GM21576 (cell line): ENCODE measurements around the gene TMEM69.
"Not testable (repeated sequence)": the region's sequence is repeated elsewhere in the genome, so short reads cannot be mapped to it uniquely, and the experiment has no call there.

ENCODE experiments used
- ATAC-seq: cut with Tn5 transposase; IDR thresholded peaks from one replicate; pipeline ENCODE4 v1.9.1; 2021; ENCODE audit warnings: mild to moderate bottlenecking, moderate library complexity; ENCODE audit not compliant: unreplicated experiment

The TMEM69 gene

DNA sequence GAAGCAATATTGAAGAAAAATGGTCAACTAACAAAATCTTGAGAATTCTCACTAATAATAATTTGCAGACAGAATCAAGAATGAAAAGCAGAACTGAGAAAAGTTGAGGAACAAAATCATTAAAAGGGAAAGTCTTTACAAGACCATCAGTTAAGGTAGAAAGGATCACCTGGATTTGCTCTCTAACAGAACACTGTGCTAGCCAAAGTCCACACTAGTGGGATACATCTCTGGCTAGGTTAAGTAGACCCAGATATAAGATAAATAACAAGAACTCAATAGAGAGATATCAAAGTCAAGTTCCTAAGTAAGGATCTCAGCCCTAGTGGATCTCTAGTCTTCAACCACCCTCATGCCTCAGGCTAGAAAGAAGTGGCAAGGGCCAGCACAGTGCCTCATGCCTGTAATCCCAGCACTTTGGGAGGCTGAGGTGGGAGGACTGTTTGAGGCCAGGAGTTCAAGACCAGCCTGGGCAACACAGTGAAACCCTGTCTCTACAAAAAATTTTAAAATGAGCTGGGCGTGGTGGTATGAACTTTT, 42.9 kb downstream of the TMEM69 start:
- no peak for ATAC-seq

DNA sequence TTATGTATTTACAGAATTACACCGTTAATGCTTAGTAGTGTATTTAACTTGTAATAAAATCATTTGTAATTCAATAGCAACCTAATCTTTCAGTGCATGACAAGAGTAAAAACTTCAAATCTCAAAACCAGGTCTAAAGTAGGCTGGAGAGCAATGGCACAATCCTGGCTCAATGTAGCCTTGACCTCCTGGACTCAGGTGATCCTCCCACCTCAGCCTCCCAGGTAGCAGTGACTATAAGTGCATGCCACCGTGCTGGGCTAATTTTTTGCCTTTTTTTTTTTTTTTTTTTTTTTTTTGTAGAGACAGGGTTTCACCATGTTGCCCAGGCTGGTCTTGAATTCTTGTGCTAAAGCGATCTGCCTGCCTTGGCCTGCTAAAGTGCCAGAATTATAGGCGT, 51.2 kb downstream of the TMEM69 start:
- ATAC-seq: no peak

DNA sequence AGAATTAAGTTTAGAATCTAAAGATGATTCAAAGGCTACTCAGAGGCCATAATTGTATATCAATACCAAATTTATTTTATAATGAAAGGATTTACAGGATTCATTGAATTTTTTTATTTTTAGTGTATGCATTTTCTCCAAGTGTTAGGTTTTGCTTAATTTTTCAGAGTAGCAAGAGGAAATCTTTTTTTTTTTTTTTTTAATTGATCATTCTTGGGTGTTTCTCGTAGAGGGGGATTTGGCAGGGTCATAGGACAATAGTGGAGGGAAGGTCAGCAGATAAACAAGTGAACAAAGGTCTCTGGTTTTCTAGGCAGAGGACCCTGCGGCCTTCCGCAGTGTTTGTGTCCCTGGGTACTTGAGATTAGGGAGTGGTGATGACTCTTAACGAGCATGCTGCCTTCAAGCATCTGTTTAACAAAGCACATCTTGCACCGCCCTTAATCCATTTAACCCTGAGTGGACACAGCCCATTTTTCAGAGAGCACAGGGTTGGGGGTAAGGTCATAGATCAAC, 51.7 kb downstream of the TMEM69 start:
- ATAC-seq: not testable (repeated sequence)
